Measurements from ENCODE around the gene AKNA. TPM values are rescaled to one million over a fixed set of nuclear protein-coding genes. Genes with fewer than 3 reads are reported as not detected.
A peak's percentile ranks its signal among the peaks of the same experiment; 100 is the strongest.

AKNA gene
- total and polyA plus RNA-seq, 2 experiments from 2014 or later, result 5.7 to 25.2 TPM

GRCh38 chr9:114424126-114424525 is 36.3 kb upstream of the AKNA start:
- no peak overlapping the region for H3K4me3 ChIP-seq
- no peaks in the 10 kb centered on the region for H3K9me3 ChIP-seq (ENCODE audit: low read depth)
- H3K27me3 ChIP-seq, result no peaks in the 10 kb centered on the region
- no peak overlapping the region for H3K27ac ChIP-seq
- no peaks in the 10 kb centered on the region for H3K36me3 ChIP-seq
- no peak for DNase-seq (ENCODE audit: low read depth in 1 of 2, low spot score in 1 of 2)
- no peak for TF ChIP-seq CTCF (IDR thresholded peaks at IDR 0.05; ENCODE audit: low read depth, low read length)
- no peaks in the 10 kb centered on the region for H3K4me1 ChIP-seq (ENCODE audit: low read depth)

- Histone ChIP-seq H3K4me1 (ENCODE audit: low read depth) (no peaks in the 10 kb centered on the region), H3K9me3 (ENCODE audit: low read depth) (no peaks in the 10 kb centered on the region)
- TF ChIP-seq CTCF (IDR thresholded peaks at IDR 0.05; ENCODE audit: low read depth, low read length), result no peak
Measured at GRCh38 chr9:114423181-114423580, 35.4 kb upstream of the AKNA start.

GRCh38 chr9:114421147-114421546 is 33.4 kb upstream of the AKNA start:
- Histone ChIP-seq H3K9me3 (ENCODE audit: low read depth) (no peaks in the 10 kb centered on the region), H3K4me3 (no peak overlapping the region), H3K36me3 (no peaks in the 10 kb centered on the region), H3K27me3 (no peaks in the 10 kb centered on the region), H3K27ac (no peak overlapping the region), H3K4me1 (ENCODE audit: low read depth) (no peaks in the 10 kb centered on the region)
- TF ChIP-seq CTCF (IDR thresholded peaks at IDR 0.05; ENCODE audit: low read depth, low read length), result no peak
- no peak for DNase-seq (ENCODE audit: low read depth in 1 of 2, low spot score in 1 of 2)

More at GRCh38 chr9:114423181-114423580, 35.4 kb upstream of the AKNA start:
- Histone ChIP-seq H3K27ac (no peak overlapping the region), H3K36me3 (no peaks in the 10 kb centered on the region), H3K27me3 (no peaks in the 10 kb centered on the region), H3K4me3 (no peak overlapping the region)
- no peak for DNase-seq (ENCODE audit: low read depth in 1 of 2, low spot score in 1 of 2)

- Histone ChIP-seq H3K27ac (no peak overlapping the region), H3K36me3 (no peaks in the 10 kb centered on the region), H3K27me3 (no peaks in the 10 kb centered on the region), H3K4me3 (no peak overlapping the region), H3K4me1 (ENCODE audit: low read depth) (no peaks in the 10 kb centered on the region), H3K9me3 (ENCODE audit: low read depth) (no peaks in the 10 kb centered on the region)
- DNase-seq (ENCODE audit: low read depth in 1 of 2, low spot score in 1 of 2), result no peak
- TF ChIP-seq CTCF (IDR thresholded peaks at IDR 0.05; ENCODE audit: low read depth, low read length), result no peak
Measured at GRCh38 chr9:114419796-114420195, 32.0 kb upstream of the AKNA start.

GRCh38 chr9:114418053-114418452 is 30.3 kb upstream of the AKNA start:
- Histone ChIP-seq H3K9me3 (ENCODE audit: low read depth) (no peaks in the 10 kb centered on the region), H3K36me3 (no peaks in the 10 kb centered on the region), H3K27ac (no peak overlapping the region), H3K27me3 (no peaks in the 10 kb centered on the region), H3K4me3 (no peak overlapping the region), H3K4me1 (ENCODE audit: low read depth) (peaks cover 13% of the 10 kb centered on the region)
- no peak for TF ChIP-seq CTCF (IDR thresholded peaks at IDR 0.05; ENCODE audit: low read depth, low read length)
- DNase-seq (ENCODE audit: low read depth in 1 of 2, low spot score in 1 of 2), result no peak

GRCh38 chr9:114417511-114417910 is 29.7 kb upstream of the AKNA start:
- DNase-seq (ENCODE audit: low read depth in 1 of 2, low spot score in 1 of 2), result peak in 1 of 2 donors; percentile 30
- Histone ChIP-seq H3K4me3 (no peak overlapping the region), H3K9me3 (ENCODE audit: low read depth) (no peaks in the 10 kb centered on the region), H3K27me3 (no peaks in the 10 kb centered on the region), H3K27ac (no peak overlapping the region), H3K36me3 (no peaks in the 10 kb centered on the region), H3K4me1 (ENCODE audit: low read depth) (peaks cover 17% of the 10 kb centered on the region)
- no peak for TF ChIP-seq CTCF (IDR thresholded peaks at IDR 0.05; ENCODE audit: low read depth, low read length)
